COLO668 (cell line): Measurements from ENCODE around the gene RBMS2.

Source experiments
- DNase-seq: peaks from one replicate; lab custom pipeline; 2025; ENCODE audit not compliant: unreplicated experiment; lab: John Stamatoyannopoulos, UW

Gene RBMS2

GRCh38 chr12:56578983-56579546 lies 57.4 kb downstream of the RBMS2 start:
- no peak for DNase-seq

- DNase-seq: no peak
These were observed 60.0 kb downstream of the RBMS2 start for GRCh38 chr12:56581418-56582145.

DNA sequence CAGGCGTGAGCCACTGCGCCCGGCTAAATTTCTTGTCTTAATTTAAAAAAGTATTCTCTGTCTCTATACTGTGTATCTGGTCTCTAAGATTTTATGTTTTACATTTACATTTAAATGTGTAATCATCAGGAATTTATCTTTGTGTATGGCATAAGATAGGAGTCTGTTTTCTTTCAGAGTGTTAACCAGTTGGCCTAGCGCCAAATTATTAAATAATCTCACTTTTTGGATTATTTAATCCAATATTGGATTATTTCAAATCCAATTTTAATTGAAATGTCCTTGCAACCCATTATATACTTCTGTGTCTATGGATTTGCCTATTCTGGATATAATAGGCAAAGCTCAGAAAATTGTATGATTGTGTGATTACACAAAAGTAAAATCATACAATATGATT lies 63.5 kb downstream of the RBMS2 start:
- DNase-seq: no peak

- DNase-seq: no peak
These were observed 68.2 kb downstream of the RBMS2 start for GRCh38 chr12:56589783-56590182.

GRCh38 chr12:56590237-56590830 lies 68.7 kb downstream of the RBMS2 start:
- no peak for DNase-seq

GRCh38 chr12:56591126-56591525 lies 69.5 kb downstream of the RBMS2 start:
- peak; percentile 51 for DNase-seq

DNA sequence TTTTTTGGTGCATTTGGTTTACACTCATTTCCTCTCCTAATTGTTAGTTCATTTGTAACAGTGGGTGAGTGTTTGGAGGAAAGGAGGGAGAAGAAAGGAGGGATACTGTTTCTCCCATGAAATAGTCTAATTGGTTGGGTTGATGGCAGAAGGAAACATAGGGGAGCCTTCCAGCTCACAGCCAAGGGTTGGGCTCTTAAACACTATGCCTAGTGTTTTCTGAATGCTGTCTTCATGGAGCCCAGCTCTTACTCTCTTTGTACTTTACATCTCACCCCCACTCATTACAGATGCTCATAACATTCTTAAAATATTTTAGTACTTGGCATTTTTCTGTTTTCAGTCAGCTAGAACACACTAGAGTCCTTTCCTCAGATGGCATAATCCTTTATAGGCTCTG lies 70.3 kb downstream of the RBMS2 start:
- DNase-seq: no peak

- DNase-seq: peak; percentile 25
These were observed 72.4 kb downstream of the RBMS2 start for GRCh38 chr12:56593909-56594621.

DNA sequence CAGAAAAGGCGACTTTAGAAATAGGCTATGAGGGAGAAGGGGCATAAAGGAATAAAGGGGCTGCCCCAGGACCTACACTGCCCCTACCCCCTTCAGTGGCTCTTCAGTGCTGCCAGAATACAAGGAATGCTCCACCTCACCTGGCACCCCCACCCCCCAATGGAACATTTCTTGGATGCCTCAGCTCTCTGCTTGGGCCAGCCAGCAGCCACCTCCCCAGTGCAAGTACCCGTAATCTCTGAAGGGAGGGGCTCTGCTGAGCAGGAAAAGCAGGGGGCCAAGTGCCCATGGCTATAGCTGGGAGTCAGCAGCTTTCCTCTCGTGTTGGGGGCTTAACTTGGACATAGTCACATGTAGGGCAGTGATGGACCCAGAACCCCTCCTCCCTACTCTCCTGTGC lies 75.2 kb downstream of the RBMS2 start:
- no peak for DNase-seq

DNA sequence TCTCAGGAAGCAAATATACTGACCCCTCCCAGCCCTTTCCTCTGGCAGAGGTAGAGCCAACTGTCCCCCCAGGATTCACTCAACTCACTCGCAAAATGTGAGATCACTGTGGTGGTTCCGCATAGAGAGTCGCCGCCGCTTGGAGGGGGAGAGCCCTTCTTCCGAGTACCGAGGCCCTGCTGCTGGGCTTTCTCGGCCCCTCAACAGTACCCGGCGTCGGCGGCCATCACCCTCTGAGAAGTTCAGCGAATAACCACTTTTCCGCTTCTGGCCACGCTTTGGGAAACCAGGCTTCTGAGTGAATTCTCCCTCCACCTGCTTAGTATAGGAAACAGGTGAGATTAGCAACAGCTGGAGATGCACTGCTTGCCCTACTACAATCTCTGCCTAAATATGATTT lies 77.4 kb downstream of the RBMS2 start:
- no peak for DNase-seq

DNA sequence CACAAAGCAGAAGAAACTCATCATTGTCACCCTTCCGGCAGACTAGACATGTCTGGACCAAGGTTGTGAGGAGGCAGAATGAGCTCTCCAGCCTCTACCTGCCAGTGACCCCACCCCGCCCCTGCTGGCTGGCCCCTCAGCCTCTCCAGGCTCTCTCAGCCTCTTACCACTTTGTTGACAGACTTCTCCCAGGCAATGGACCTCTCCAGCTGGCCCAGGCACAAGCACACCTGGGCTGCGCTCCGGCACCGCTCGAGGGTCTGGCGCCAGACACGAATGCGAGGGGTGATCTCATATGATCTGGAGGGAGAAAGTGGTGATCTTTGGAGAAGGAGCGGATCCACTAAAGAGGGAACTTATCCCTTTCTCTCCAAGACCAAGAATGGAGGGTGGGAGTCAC lies 78.2 kb downstream of the RBMS2 start:
- DNase-seq: no peak

- DNase-seq: no peak
These were observed 79.1 kb downstream of the RBMS2 start for GRCh38 chr12:56600753-56601152.

DNA sequence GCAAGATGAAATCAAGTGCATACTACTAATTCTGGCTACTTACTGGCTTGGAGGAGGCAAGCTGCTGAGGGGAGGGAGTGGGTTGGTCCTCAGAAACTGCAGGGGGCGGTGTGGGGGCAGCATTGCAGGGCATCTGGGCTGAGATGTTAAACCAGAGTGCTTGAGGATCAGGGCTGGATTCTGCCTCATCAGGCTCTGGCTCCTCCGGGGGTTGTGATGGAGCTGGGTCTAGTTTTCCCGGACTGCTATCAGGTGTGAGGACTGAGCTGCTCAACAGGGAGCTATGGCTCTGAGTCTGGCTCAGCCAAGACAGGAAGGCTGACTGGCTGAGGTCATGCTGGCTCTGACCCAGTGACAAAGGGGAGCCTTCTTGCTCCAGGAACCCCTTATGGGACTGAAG lies 79.9 kb downstream of the RBMS2 start:
- DNase-seq: no peak

DNA sequence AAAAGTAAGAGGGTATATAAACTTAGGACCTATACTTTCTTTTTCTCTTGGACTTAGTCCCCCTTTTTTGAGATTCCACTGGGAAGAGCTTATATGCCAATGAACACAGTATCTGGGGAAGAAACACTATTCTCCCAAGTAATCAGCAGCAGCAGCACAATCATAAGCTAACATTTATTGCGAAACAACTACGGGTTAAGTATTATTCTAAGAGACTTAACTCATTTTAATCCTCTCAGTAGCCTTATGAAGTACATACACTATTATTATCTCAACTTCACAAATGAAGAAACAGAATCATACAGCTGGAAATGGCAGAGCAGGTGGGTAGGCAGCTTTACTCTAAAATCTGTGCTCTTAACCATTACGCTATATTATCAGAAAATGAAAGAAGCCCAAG lies 80.6 kb downstream of the RBMS2 start:
- no peak for DNase-seq

GRCh38 chr12:56604355-56604754 lies 82.7 kb downstream of the RBMS2 start:
- DNase-seq: no peak

GRCh38 chr12:56614627-56615026 lies 93.0 kb downstream of the RBMS2 start:
- DNase-seq: no peak

- DNase-seq: no peak
These were observed 94.6 kb downstream of the RBMS2 start for GRCh38 chr12:56616244-56616643.

- no peak for DNase-seq
These were observed 95.3 kb downstream of the RBMS2 start for GRCh38 chr12:56616925-56617324.

DNA sequence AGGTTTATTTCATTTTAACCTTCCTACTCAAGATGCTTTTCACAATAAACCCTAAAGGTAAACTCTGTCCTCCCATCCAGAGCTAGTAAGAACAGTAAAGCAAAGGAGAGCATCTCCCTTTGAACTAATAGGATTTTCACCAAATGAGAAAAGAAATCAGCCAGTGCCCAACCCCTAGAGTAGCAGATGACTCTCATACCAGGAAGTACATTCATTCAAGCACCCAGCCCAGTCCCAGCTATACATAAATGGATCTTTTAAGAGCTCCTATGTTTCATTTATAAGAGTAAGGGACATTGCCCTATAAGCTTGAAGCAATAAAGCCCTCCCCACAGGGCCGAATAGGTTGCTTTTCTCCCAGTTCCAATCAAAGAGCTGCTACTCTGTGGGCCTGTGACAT lies 100.9 kb downstream of the RBMS2 start:
- DNase-seq: no peak

- DNase-seq: no peak
These were observed 105.1 kb downstream of the RBMS2 start for GRCh38 chr12:56626701-56627100.

DNA sequence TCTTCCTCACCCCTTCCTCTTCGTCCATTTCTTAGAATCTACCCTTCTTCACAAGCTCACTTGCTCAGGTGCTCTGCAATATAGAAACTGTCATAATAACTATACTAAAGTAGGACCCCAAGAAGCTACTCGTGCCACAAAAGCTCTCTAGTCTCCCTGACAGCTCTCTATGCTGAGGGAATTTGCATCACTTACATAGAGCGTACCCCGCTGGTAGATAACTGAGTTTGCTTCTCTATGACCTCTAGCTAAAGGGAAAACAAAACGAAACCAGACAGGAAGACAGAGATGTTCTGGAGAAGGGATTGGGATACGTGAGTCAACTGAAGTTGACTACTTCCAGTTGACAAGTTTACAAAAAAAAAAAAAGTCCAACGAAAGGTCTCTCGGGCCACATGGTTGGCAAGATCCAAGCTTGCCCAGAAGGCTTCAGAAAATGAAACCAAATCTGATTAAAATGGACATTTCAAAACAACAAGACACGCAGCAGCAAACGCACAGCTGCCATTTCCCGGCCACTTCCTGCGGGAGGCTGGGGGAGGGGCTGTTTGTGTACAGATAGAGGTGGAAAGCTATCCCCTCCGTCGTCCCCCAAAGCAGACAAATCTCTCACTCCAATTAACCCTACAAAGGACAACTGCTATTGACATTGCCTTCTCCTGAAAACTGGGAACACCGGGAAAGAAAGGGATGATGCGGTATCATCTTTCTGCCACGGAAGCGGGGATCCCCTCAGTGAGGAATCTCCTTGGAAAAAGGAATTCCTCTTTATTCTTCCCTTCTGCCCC lies 107.2 kb downstream of the RBMS2 start:
- DNase-seq: peak; percentile 41
